ENCODE data around the gene AHCYL1.
"Not testable (repeated sequence)": the region's sequence is repeated elsewhere in the genome, so short reads cannot be mapped to it uniquely, and the experiment has no call there.

The AHCYL1 gene

DNA sequence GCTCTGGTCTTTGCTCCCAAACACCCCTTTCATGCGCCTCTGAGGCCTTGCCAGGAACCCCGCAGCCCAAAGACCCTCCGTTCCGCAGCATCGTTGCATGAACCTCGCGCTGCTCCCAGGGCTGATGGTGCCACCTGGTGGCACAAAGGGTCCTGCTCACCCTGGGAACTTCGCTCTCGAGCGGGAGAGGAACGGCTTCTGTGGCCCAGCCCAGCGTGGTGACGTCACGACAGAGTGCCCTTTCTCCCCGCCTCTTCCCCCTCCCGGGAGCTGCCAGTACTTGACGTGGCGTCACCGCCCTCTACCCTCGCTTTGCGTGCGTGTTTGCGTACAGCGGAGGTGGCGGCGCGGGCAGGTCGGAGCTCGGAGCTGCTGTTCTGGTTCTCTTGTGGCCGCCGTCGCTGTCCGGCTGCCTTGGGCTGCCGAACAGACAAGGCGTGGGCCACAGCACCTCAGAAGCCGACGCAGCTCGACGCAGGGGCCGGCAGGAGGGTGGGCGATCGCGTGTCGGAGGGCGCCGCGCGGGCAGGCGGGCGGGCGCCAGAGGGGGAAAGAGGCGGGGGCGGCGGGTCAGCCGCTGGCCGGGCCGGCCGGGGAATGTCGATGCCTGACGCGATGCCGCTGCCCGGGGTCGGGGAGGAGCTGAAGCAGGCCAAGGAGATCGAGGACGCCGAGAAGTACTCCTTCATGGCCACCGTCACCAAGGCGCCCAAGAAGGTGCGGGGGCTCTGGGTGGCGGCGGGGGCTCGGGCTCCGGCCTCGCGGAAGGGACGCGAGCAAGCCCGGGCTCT, at the start of gene AHCYL1:
Gene AHCYL1 (plus strand): TSS at position 310 of the 791 bp plus-strand sequence. CDS start 288 bp downstream, at position 598.
- DNase-seq: peak; percentile 95

DNA sequence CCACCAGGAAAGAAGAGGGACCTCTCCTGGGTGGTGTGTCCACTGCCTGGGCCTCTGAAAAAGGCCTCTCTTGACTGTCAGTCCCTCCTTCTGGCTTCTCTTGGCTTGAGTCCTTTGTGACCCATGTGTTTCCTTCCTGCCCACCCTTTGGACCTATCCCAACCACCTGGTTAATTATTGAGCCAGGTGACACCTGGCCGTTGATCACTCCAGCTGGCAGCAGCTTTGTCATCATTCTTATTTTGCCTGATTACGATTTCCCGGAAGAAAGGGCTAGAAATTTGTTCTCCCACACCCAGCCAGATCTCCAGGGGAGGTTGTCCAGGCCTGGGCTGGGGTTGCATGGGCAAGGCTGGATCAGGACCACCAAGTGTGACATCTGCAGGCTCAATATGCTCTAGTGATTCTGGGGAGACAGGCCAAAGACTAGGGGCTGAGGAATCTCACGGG, 49.1 kb upstream of the AHCYL1 start:
- DNase-seq: peak; percentile 10

DNA sequence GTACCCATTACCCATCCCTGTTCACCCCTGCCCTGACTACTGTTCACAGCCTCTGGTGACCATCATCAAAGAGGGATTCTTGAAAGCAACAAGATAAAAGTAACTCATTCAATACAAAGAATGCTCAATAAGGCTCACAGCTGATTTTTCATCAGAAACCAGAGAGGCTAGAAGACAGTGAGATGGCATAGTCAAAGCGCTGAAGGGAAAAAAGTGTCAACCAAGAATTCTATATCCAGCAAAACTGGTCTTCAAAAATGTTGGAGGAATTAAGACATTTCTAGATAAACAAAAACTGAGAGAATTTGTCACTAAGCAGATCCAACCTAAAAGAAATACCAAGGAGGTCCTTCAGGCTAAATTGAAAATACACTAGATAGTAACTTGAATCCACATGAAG, 46.8 kb upstream of the AHCYL1 start:
- DNase-seq: no peak

DNA sequence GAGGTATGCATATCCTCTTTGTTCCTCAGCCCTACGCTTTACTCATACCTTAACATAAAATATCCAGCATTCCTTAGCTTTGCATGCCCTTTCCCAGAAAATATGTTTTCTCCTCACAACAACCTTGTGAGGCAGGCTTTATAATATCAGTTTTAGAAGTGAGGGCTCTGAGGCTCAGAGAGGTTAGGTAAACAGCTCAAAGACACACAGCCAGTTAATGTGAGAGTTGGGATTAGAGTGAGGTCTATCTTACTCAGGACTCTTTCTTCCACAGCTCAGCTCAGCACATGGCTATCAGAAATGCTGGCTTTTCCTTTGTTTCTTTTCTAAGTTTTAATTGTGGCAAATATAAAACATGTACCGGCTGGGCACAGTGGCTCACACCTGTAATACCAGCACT, 46.0 kb upstream of the AHCYL1 start:
- no peak for DNase-seq

DNA sequence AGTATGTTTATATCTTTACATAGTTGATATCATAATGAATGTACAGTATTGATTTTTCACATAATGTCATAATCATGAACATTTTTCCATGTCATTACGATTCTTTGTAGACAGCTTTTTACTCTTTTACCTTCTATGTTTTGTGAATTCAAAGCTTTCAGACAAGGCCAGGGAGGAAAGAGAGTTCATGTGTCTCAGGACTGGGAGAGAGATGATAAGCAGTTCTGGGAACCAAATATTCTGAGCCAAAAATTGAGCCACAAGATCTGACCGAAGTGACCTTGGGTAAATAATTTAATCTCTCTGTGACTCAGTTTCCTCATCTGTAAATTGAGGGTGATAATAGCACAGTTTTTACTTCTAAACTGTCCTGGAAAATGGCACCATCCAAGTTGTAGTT, 42.1 kb upstream of the AHCYL1 start:
- no peak for DNase-seq

DNA sequence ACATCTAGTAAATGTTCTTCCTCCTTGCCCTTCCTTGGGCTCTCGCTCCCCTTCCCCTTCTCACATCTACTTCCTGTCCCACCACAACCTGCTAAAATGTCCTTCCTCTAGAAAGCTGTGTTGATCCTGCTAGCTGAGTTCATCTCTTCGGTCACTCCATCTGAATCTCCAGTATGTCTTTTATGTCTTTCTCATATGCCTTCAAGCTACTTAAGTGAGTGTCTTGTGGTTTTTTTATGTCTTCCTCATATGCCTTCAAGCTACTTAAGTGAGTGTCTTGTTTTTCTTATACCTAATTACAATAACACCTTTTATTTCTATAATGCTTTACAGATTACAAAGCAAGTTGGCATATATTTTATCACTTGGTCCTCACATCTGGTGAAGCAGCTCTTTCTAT, 40.0 kb upstream of the AHCYL1 start:
- no peak for DNase-seq

DNA sequence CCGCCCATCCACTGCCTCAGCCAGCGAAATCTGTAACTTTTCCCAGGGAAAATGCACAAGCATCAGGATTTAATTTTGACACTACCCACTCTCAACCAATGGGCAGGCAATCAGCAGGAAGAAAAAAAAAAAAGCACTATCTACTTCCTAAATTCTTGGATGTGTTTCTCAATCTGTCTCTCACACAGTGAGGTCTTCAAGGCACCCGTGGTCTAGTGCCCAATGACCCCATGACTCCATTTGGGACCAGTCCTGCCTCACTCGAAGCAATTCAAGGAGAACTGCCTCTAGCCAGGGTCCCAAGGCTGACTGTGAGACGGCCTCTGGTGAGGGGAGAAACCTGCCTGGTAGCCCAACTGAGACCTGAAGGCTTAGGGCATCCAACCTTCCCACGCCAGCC, 38.1 kb upstream of the AHCYL1 start:
- no peak for DNase-seq

DNA sequence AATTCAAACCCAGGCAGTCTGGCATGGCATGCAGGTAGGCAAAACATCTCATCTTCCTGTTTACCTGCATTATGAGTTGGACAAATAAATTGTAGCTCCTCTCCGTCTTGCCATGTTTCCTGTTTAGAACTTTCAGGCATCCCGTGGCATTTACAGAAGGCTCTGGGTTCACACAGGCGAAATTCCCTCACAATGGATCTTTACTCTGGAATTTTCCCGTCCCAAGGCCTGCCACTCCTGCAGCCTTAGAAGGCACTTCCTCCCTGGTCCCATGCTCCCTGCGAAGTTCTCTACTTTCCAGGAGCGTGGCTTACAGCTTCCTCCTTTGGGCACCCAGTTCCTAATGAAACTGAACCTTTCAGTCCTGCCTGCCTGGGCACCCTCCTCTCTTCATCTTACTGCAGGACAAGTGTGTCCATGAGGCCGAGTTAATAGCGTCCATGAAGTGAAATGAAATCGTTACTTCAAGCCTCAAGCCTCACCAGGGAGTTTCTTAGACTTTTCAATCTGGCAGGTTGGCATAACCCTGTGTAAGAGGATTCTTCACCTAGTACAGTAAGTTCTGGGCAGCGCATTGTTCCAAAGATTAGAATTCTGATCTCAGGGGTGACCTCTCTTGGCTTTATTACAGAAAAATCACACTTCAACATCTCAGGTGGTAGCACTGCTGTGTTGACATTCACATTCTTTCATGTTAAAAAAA, 36.8 kb upstream of the AHCYL1 start:
- no peak for DNase-seq

DNA sequence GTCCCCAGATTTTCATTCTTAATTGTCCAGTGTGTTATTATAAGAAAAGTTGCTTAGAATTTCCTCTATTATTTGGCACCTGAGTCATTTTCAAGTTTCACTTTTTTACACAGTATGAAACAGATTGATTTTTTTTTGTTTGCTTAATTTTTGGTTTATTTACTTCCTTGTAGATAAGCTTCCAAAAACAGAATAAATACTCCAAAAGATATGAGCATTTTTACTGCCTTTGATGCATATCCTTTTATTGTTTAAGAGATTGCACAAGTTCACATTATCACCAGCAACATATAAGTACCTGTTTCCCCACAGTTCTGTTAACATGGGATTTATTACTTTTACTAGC, 36.3 kb upstream of the AHCYL1 start:
- no peak for DNase-seq

DNA sequence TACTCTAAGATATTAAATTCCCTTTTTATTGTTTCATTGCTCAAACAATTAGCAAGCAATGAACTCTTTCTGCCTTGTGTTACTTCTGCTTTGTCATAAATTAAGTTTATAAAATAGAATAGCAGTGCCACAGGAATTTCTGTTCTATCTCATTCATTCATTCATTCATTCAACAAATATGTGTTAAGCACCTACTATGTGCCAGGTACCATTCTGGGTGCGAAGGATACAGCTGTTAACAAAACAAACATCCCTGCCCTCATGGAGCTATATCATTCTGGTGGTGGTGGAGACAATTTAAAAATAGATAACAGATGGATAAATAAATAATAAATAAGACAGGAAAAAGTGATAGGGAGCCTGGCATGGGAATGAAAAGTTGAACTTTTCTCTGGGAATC, 34.5 kb upstream of the AHCYL1 start:
- DNase-seq: no peak

DNA sequence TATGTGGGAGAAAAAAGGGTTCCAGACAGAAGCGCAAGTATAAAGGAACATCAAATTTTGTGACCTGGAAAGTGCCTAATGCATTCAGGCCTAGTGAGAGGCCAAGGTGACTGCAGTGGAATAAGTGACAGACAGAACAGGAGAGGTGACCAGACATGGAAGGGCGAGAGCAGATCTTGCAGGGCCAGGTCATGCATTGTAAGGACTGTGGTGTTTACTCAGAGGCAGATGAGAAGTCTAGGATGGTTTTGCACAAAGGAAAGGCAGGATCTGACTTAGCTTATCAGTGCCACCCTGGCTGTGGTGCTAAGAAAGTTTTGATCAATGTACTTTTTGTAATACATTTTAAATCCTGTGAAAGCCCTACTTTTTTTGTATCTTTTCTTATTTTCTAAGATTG, 34.1 kb upstream of the AHCYL1 start:
- no peak for DNase-seq

DNA sequence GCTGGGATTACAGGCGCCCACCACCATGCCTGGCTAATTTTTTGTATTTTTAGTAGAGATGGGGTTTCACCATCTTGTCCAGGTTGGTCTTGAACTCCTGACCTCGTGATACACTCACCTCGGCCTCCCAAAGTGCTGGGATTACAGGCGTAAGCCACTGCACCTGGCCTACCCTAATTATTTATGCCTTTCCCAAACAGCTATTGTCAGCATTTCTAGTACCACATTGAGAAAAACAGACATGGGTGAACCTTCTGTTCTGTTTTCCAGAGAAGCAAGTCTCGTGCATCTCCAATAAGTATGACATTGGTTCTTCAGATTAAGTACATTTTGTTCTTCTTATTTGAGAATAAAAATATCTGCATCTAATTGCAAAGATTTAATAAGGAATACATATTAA, 33.1 kb upstream of the AHCYL1 start:
- not testable (repeated sequence) for DNase-seq

DNA sequence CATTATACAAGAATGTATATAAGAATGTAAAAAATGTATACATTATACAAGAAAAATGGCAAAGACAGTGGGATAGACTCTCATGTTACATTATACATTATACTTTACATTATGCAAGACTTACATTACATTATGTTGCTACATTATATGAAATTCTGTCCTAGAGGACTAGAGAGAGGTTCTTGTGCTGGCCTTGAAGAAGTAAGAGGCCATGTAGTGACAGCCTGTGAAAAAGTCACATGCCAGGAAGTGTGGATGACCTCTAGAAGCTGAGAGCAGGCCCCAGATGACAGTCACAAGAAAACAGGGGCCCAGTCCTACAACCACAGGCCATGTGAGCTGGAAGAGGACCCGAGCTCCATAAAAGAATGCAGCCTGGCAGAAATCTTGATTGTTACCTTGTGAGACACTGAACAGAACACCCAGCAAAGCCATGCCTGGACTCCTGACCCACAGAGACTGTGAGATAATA, 30.5 kb upstream of the AHCYL1 start:
- no peak for DNase-seq

DNA sequence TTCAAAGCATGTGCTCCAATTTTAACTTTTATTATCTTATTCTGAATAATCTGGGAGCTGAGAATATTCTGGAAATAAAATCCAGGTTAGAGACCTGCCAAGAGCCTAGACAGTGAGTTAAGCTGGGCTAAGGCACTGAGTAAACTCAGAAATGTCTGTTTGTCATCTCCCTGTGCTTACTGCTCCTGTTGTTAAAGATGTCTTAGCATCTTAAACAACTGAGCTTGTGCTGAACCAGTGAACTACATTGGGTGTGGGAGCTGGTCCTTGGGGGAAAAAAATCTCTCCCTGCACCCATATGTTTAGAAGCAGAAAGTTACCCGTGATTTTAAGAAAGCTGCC, 25.0 kb upstream of the AHCYL1 start:
- no peak for DNase-seq

DNA sequence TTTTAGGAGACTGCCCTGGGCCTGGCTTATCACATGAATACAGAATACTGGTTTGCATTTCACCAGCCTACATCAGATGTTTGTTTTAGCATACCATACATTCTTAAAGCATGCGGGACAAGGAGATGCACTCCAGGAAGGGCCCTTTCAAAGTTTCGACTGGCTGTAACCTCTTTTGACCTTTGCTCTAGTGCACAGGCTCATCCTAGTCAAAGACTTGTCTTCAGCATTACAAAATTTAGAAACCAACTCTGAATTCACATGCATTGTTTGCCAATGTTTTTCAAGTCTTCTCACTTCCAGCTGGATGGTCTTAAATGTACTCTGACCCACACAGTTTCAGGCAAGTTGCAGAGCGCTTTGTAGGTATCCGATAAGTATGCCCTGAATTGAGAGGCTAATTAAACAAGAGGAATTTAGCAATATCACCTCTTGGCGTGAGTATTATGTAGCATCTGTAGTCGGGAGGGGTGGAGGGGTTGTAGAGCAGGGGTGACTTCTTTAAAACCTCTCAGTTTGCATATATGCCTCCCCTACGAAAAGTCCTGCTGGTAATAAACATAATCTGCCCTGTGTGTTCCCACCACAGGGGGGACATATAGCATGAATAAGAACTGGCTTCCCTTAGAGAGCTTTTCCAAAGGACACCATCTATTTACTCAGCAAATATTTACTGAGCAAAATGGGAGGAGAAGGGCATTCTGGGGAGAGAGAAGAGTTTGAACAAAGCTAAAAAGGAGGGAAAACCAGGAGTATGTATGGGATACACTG, 24.4 kb upstream of the AHCYL1 start:
- DNase-seq: peak; percentile 99

DNA sequence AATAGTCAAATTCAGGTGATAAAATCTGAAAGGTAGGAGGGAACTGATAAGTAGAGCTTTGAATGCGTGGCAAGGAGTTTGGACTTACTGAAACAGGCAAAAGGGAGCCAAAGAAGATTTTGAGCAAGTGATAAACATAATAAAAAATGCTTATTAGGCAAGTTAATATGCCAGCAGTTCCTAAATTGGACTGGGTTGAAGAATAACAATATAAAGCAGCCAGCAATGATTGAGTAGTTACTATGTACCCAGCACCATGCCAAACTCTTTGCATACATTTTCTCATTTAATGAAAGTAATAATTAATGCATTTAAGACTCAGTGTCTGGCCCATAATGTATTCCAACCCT, 23.8 kb upstream of the AHCYL1 start:
- DNase-seq: no peak

DNA sequence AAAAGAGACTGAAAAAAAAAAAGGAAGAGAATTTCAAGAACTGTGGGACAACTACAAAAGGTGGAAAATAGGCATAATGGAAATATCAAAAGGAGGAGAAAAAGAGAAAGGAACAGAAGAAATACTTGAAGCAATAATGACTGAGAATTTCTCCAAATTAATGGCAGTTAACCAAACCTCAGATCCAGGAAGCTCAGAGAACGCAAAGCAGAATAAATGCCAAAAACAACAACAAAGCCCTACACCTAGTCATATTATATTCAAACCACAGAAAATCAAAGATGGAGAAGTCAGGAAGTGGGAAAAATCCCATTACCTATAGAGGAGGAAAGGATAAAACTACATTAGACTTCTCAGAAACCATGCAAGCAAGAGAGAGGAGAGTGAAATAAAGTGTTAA, 20.7 kb upstream of the AHCYL1 start:
- DNase-seq: no peak

DNA sequence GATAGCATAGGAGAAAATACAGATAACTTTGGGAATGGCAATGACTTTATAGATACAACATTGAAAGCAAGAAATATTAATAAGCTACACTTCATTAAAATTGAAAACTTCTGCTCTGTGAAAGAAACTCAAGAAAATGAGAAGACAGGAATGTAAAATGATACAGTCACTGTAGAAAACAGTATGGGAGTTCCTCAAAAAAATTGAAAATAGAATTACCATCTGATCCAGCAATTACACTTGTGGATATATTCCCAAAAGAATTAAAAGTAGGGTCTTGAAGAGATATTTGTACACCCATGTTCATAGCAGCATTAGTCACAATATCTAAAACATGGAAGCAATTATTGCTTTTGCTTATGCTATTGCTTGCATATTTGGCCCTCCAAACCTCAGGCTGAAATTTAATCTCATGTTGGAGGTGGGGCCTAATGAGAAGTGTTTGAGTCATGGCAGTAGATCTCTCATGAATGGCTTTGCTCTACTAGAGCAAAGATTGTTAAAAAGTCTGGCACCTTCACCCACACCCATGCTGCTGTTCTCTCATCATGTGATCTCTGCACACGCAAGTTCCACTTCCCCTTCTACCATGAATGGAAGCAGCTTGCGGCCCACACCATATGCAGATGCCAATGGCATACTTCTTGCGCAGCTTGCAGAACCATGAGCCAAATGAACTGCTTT, 15.3 kb upstream of the AHCYL1 start:
- no peak for DNase-seq

DNA sequence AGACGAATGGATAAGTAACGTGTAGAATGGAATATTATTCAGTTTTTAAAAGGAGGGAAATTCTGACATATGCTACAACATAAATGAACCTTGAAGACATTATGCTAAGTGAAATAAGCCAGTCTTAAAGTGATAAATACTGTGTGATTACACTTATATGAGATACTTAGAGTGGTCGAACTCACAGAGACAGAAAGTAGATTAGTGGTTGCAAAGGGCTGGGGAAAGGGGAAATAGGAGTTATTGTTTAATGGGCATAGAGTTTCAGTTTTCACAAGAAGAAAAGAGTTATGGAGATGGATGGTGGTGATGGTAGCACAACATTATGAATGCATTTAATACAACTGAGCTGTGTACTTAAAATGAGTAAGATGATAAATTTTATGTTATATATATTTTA, 14.7 kb upstream of the AHCYL1 start:
- no peak for DNase-seq

DNA sequence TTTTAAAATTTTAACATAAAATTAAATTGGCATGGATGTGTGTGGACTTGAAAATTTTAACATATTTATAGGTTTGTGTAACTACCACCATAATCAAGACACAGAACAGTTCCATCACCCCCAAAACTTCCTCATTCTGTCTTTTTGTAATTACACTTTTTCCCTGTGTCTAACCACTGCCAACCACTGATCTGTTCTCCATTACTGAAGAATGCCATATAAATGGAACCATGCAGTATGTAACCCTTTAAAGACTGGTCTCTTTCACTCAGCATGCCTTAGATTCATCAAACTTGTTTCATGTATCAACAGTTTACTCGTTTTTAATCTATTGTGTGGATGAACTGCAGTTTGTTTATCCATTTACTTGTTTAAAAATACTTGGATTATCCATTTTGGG, 13.0 kb upstream of the AHCYL1 start:
- no peak for DNase-seq

DNA sequence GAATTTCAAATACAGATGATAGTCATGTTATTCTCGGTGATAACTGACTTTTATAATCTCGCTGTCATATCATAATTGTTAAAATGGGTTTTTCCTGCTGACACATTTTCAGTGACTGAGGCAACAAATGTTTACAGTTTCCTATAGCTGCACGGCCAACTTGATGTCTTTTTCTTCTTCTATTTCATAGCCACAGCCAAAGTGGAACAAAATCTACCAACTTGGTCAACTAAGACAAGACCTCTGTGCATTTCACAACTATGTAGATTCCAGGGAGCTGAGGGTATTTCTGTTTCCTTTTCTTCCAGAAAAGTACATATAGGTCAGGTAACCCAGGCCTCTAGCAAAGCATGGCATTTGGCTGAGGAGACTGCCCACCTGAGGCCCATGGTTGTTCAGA, 10.4 kb upstream of the AHCYL1 start:
- DNase-seq: no peak

DNA sequence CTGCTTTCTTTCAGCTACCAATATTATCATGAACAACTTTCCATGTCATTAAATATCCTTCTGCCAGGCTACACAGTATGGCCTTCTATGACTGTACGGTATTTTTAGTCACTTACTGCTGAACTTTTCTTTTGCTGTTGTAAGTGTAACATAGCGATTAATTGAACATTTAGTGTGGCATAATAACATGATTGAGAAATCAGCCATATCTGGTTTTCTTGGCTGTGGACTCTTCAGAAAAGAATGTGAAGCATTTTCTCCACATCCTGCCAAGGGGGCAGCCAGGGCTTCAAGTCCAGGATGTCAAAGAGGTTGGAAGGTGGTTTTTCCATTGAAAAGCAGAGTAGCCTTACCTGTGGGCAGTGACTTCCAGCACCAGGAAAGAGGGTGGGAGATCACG, 8.8 kb upstream of the AHCYL1 start:
- no peak for DNase-seq

DNA sequence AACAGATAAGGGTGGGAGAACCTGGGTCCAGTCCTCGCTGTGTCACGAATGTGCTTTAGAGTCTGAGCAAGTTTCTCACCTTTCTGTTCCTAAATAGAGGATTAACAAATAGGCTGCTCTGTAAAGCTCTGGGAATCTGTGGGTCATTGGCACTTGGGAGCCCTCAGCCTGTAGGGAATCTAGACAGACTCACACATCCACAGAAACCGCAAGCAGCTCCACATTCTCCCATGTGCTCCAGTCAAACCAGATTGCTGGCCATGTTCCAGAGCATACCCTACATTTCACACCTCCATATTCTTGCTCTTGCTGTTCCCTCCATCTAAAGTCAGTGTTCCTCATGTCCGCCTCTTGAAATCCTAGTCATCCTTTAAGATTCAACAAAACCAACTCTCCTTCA, 7.8 kb upstream of the AHCYL1 start:
- DNase-seq: no peak
